GM15510 (cell line): ENCODE measurements around the gene PRKAA2.

Experiments
- POLR2A ChIP-seq: IDR thresholded peaks from 3 replicates; pipeline ENCODE4 v1.6.1; 2011; ENCODE audit warnings: borderline replicate concordance; ENCODE audit not compliant: insufficient read length; ENCODE audit errors: extremely low read depth

PRKAA2 gene

GRCh38 chr1:56646611-56647010 is 1.5 kb downstream of the PRKAA2 start:
- TF ChIP-seq POLR2A, result no peak

- TF ChIP-seq POLR2A, result no peak
These were observed 2.0 kb downstream of the PRKAA2 start for GRCh38 chr1:56647106-56647505.

GRCh38 chr1:56648546-56648945 is 3.4 kb downstream of the PRKAA2 start:
- no peak for TF ChIP-seq POLR2A

DNA sequence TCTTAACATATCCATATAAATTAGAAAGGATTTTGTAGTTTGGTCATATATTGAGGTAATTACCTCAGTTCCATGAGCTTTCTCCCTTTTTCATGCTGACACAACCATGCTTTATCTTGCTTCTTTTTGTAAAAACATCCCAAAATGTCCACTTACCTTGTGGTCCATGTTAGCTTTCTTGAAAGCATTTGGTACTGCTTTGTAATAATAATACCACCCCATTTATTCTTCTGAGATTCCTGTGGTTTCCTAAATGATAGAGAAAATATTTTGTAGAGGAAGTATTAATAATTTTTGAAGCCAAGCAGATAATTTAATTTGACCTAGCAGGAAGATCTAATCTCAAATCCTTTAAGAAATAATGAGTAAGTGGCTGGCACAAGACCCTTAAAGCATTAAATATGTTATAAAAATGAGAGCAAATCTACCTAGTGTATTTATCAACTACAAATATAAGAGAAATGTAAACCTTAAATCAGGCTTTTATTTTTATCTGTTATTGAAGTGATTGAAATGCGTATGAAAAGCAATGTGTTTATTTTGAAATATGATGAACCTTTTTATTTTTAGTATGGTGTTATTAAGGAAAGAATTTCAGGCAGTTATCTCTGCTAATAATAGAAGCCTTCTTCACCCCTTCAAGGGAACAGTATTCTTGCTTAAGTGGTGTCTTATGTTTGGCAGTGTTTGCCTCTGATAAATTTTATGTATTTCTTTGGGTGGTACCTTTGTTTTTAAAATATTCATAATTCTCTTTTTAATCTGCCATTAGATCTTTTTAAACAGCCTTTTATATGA is 9.2 kb downstream of the PRKAA2 start:
- TF ChIP-seq POLR2A, result no peak

GRCh38 chr1:56655991-56656613 is 11.0 kb downstream of the PRKAA2 start:
- no peak for TF ChIP-seq POLR2A

GRCh38 chr1:56658254-56658653 is 13.1 kb downstream of the PRKAA2 start:
- no peak for TF ChIP-seq POLR2A

DNA sequence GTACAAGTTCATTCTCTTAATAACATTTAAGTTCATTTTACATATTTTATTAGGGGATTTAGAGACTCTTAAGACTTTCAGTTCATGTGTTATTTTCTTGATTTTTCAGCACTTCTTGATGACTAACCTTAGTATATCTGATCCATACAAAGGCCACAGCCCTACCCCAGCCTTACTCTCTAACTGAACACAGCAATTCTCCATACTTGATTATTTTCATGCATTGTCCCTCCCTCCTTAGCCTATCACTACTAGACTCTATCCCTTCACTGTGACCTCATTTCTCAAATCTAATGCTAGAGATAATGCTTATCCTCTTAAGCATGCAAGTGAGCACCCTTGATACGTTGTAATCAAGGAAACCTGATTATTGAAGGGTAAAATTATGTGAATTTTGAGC is 15.2 kb downstream of the PRKAA2 start:
- TF ChIP-seq POLR2A, result no peak

GRCh38 chr1:56663846-56664245 is 18.7 kb downstream of the PRKAA2 start:
- TF ChIP-seq POLR2A, result no peak

GRCh38 chr1:56665384-56665783 is 20.3 kb downstream of the PRKAA2 start:
- TF ChIP-seq POLR2A, result no peak

- no peak for TF ChIP-seq POLR2A
These were observed 21.0 kb downstream of the PRKAA2 start for GRCh38 chr1:56666112-56666608.

DNA sequence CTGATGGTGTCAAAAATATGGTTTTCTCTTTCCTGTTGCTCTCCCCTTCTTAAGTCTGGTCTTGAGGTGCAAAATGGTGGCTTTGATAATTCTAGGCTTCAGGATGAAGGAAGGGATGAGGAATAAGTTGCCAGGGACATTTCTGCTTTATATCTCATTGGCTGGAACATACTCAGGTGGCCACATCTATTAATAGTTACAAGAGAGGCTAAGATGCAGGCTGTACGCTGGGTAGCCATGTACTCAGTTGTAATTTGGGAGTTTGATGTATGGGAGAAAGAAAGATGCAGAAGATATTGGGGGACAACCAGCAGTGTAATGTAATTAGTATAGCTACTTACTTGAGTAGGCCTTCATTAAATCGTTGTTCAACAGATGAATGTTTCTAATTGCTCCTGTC is 25.2 kb downstream of the PRKAA2 start:
- no peak for TF ChIP-seq POLR2A

DNA sequence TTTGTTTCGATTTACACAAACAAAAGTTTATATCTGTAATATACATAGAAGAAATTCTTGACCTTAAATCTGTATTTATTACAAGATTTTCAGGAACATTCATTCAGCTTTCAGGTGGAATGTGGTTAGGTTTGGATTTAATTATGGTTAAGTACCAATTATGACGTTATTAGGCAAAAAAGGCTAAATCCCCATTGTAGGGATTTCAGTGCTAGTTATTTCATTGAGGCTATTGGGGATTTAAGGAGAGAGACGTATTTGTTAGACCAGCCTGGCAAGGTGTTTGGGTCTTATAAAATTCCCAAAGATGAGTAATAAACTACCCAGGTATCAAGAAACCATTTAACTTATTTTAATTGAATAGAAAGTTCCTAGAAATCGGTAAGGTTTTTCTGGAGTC is 26.0 kb downstream of the PRKAA2 start:
- no peak for TF ChIP-seq POLR2A

DNA sequence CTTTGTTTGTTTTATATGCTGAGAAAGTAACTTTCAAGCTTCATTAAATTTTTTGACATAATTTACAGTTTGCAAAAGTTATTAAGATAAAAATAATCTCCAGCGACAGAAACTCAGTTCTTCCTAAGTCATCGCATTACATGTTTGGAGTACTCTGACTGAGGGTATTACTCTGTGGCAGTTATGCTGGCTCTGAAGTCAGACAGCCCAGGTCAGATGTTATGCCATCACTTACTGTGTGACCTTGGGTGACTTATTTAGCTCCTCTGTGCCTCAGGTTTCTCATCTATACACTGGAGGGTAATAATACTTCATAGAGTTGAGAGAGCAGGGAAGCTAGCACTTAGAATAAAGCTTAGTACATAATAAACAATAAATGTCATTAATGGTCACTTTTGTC is 26.4 kb downstream of the PRKAA2 start:
- TF ChIP-seq POLR2A, result no peak

GRCh38 chr1:56672579-56672978 is 27.5 kb downstream of the PRKAA2 start:
- no peak for TF ChIP-seq POLR2A

- no peak for TF ChIP-seq POLR2A
These were observed 30.6 kb downstream of the PRKAA2 start for GRCh38 chr1:56675763-56676162.

DNA sequence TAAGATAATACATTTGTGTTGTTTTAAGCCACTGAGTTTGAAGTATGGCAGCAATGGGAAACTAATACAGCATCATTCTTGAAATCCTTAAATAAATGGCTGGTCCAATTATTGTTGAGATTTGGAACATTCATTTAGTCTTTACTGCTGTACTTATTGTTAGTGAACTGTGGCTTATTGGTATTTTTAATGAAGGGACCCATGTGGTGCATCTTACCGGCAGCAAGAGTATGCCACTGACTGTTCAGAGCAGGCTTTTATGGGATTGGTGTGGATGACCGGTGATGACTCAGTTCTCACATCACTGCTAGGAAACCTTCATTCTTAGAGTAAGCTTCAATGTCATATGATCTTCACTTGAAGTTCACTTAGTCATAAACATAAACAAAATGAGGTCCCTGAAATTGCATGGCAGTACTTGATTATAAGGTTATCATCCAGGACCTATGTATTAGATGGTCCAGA is 31.5 kb downstream of the PRKAA2 start:
- TF ChIP-seq POLR2A, result no peak
